GM21381 (cell line): Measurements from ENCODE around the gene REEP6.

Source experiments
- ATAC-seq: cut with Tn5 transposase; IDR thresholded peaks from one replicate; pipeline ENCODE4 v1.9.1; 2021; ENCODE audit warnings: mild to moderate bottlenecking, moderate library complexity; ENCODE audit not compliant: unreplicated experiment

REEP6 gene

DNA sequence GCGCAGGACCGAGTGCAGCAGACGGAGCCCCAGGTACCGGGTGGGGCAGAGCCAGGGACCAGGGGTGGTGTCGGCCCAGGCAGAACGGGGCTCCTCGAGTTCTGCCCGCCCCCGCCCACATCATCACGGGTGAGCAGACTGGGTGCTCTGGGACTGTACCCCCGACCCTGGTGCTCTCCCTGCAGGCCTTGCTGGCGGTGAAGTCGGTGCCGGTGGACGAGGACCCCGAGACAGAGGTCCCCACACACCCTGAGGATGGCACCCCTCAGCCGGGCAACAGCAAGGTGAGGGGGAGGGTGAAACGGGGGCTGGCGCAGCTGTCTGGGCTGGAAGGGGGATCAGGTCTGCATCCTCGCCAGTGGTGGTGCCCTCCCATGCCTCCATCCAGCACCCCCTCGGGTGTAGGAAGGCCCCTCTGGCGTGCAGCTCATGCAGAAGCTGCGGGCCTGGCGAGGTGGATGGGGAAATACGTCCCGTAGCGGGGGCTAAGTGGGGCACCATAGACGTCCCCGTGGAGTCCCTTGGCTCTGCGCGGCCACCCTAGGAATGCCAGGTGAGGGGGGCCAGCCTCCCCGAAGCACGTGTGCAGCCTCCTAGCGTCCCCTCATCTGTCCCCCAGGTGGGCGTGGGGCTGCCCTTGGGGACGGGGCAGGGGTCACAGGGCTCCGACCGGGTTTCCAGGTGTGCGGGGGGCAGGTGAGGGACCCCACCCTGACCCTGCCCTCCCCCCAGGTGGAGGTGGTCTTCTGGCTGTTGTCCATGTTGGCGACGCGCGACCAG is 34.7 kb upstream of the REEP6 start:
- no peak for ATAC-seq

DNA sequence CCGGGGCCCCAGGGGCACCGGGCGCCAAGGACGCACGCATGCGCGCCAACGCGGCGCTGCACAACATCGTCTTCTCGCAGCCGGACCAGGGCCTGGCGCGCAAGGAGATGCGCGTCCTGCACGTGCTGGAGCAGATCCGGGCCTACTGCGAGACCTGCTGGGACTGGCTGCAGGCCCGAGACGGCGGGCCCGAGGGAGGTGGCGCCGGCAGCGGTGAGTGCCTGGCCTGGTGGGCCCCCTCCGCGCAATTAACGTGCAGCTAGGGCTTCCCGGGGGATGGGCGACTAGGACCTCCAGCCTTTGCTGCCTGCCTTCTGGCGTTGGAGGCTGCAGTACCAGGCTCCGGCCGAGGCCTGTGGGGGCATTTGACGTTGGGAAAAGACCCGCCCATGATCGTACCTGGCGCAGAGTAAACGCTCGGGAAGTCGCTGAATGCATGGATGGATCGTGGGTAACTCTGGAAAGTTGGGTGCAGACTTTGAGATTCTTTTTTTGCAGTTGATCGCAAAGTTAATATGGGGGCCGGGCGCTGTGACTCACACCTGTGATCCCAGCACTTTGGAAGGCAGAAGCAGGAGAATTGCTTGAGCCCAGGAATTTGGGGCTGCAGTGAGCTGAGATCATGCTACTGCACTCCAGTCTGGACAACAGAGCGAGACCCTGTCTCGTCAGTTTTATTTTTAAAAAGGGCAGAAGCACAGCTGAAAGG is 33.8 kb upstream of the REEP6 start:
- no peak for ATAC-seq

DNA sequence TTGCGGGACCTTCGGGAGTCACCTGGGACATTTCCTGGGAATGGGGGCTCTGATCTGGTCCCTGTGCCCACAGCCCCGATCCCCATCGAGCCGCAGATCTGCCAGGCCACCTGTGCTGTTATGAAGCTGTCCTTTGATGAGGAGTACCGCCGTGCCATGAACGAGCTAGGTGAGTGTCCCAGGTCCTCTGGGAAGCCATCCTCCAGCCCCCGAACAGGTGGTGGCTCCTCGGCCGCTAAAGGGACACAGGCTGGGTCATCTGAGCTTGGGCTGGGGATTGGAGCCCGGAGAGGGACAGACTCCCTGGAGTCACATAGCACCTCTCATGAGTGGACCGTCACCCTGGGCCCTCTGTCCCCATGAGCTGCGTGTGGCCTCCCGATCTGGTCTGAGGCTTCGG is 33.1 kb upstream of the REEP6 start:
- ATAC-seq: no peak

DNA sequence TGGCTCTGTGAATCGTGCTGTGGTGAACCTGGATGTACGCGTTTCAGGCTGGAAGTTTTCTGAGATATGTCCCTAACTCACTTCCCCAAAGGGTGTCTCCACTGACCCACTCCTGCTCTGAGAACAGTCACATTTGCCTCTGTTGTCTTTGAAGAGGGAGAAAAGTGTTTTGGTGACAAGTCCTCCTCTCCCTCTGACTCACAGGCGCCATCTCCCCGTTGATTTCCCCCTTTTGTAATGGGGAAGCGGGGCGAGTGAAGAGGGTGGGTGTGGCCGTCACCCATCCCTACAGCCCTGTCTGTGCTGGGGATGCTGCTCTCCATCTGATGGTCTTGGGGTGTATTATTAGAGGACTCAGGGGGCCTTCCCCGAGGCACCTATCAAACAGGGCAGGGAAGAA is 31.5 kb upstream of the REEP6 start:
- no peak for ATAC-seq

DNA sequence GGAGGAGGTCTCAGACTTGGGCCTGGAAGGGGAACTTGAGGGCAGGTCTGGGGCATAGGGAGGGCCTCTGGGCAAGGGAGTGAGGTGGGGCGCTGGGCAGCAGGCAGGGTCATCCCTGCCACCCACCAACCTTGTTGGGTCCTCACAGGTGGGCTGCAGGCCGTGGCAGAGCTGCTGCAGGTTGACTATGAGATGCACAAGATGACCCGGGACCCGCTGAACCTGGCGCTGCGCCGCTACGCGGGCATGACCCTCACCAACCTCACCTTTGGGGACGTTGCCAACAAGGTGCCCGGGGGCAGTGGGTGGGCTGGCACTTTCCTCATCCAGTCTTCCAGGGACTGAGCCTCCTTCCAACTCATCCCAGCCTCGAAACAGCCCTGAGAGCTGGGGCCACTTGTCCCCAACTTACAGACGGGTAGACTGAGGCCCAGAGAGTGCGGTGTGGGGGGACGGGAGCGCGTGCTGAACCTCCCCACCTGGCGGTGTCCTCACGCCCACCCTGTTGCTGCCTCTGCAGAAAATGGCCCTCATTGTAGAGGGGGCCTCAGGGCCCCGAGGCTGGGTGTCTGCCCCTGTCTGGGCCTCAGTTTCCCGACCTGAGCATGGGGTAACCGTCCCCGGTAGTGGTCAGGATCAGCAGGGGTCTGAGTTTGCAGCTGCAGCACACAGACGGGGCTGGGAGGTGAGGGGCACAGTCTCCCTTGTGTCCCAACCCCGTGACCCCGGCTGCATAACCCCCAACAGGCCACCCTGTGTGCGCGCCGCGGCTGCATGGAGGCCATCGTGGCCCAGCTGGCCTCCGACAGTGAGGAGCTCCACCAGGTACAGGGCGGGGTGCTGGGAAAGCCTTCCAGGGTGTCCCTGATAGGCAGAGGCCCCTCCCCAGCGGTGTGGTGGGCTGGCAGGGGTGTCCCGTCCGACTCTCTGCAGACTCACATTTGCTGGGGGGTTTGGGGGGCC is 30.7 kb upstream of the REEP6 start:
- no peak for ATAC-seq

DNA sequence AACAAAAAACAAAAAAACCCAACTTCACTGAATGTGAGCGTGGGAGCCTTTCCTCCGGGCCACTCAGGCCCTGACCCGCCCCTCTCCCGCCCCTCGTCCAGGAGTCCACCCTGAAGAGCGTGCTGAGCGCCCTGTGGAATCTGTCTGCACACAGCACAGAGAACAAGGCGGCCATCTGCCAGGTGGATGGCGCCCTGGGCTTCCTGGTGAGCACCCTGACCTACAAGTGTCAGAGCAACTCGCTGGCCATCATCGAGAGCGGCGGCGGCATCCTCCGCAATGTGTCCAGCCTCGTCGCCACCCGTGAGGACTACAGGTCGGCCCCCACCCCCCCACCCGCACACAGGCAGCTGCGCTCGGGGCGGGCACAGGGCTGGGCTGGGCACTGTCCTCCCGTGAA is 29.1 kb upstream of the REEP6 start:
- ATAC-seq: no peak

DNA sequence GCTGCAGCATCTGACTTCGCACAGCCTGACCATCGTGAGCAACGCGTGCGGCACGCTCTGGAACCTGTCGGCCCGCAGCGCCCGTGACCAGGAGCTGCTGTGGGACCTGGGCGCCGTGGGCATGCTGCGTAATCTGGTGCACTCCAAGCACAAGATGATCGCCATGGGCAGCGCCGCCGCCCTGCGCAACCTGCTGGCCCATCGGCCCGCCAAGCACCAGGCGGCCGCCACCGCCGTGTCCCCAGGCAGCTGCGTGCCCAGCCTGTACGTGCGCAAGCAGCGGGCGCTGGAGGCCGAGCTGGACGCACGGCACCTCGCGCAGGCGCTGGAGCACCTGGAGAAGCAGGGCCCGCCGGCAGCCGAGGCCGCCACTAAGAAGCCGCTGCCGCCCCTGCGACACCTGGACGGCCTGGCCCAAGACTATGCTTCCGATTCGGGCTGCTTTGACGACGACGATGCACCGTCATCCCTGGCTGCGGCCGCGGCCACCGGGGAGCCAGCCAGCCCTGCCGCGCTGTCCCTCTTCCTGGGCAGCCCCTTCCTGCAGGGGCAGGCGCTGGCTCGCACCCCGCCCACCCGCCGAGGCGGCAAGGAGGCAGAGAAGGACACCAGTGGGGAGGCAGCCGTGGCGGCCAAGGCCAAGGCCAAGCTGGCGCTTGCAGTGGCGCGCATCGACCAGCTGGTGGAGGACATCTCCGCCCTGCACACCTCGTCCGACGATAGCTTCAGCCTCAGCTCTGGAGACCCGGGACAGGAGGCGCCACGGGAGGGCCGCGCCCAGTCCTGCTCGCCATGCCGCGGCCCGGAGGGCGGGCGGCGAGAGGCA is 25.6 kb upstream of the REEP6 start:
- no peak for ATAC-seq

DNA sequence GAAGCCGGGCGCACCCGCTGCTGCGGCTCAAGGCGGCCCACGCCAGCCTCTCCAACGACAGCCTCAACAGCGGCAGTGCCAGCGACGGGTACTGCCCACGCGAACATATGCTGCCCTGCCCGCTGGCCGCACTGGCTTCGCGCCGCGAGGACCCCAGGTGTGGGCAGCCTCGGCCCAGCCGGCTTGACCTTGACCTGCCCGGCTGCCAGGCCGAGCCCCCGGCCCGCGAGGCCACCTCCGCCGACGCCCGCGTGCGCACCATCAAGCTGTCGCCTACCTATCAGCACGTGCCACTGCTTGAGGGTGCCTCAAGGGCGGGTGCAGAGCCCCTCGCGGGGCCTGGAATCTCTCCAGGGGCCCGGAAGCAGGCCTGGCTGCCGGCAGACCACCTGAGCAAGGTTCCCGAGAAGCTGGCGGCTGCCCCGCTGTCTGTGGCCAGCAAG is 24.9 kb upstream of the REEP6 start:
- ATAC-seq: no peak

DNA sequence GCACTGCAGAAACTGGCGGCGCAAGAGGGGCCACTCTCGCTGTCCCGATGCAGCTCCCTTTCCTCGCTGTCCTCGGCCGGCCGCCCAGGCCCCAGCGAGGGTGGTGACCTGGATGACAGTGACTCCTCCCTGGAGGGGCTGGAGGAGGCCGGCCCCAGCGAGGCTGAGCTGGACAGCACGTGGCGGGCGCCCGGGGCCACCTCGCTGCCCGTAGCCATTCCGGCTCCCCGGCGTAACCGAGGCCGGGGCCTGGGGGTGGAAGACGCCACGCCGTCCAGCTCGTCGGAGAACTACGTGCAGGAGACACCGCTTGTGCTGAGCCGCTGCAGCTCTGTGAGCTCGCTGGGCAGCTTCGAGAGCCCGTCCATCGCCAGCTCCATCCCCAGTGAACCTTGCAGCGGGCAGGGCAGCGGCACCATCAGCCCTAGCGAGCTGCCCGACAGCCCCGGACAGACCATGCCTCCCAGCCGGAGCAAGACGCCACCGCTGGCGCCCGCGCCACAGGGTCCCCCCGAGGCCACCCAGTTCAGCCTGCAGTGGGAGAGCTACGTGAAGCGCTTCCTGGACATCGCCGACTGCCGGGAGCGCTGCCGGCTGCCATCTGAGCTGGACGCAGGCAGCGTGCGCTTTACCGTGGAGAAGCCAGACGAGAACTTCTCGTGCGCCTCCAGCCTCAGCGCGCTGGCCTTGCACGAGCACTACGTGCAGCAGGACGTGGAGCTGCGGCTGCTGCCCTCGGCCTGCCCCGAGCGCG is 24.3 kb upstream of the REEP6 start:
- ATAC-seq: no peak

DNA sequence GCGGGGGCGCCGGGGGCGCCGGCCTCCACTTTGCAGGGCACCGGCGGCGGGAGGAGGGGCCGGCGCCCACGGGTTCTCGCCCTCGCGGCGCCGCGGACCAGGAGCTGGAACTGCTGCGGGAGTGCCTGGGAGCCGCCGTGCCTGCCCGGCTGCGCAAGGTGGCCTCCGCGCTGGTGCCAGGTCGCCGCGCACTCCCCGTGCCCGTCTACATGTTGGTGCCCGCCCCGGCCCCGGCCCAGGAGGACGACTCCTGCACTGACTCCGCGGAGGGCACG is 23.8 kb upstream of the REEP6 start:
- ATAC-seq: no peak

DNA sequence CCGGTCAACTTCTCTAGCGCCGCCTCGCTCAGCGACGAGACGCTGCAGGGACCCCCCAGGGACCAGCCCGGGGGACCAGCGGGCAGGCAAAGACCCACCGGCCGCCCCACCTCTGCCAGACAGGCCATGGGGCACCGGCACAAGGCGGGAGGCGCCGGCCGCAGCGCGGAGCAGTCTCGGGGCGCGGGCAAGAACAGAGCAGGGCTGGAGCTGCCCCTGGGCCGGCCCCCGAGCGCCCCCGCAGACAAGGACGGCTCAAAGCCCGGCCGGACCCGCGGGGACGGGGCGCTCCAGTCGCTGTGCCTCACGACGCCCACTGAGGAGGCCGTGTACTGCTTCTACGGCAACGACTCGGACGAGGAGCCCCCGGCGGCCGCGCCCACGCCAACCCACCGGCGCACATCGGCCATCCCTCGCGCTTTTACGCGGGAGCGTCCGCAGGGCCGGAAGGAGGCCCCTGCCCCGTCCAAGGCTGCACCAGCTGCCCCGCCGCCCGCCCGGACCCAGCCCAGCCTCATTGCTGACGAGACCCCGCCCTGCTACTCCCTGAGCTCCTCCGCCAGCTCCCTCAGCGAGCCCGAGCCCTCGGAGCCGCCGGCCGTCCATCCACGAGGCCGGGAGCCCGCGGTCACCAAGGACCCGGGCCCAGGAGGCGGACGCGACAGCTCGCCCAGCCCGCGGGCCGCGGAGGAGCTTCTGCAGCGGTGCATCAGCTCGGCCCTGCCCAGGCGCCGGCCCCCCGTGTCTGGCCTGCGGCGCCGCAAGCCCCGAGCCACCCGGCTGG is 23.3 kb upstream of the REEP6 start:
- no peak for ATAC-seq

DNA sequence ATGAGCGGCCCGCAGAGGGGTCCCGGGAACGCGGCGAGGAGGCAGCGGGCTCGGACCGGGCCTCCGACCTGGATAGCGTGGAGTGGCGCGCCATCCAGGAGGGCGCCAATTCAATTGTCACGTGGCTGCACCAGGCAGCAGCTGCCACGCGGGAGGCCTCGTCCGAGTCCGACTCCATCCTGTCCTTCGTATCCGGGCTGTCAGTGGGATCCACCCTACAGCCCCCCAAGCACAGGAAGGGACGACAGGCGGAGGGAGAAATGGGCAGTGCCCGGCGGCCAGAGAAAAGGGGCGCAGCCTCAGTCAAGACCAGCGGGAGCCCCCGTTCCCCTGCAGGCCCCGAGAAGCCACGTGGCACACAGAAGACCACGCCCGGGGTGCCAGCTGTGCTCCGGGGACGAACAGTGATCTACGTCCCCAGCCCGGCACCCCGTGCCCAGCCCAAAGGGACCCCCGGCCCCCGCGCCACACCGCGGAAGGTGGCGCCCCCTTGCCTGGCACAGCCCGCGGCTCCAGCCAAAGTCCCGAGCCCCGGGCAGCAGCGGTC is 22.6 kb upstream of the REEP6 start:
- ATAC-seq: no peak

DNA sequence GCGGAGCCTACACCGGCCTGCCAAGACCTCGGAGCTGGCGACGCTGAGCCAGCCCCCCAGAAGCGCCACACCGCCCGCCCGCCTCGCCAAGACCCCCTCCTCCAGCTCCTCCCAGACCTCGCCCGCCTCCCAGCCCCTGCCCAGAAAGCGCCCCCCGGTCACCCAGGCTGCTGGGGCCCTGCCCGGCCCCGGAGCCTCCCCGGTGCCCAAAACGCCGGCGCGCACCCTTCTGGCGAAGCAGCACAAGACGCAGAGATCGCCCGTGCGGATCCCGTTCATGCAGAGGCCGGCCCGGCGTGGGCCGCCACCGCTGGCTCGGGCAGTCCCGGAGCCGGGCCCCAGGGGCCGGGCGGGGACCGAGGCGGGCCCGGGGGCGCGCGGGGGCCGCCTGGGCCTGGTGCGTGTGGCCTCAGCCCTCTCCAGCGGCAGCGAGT is 22.1 kb upstream of the REEP6 start:
- no peak for ATAC-seq

DNA sequence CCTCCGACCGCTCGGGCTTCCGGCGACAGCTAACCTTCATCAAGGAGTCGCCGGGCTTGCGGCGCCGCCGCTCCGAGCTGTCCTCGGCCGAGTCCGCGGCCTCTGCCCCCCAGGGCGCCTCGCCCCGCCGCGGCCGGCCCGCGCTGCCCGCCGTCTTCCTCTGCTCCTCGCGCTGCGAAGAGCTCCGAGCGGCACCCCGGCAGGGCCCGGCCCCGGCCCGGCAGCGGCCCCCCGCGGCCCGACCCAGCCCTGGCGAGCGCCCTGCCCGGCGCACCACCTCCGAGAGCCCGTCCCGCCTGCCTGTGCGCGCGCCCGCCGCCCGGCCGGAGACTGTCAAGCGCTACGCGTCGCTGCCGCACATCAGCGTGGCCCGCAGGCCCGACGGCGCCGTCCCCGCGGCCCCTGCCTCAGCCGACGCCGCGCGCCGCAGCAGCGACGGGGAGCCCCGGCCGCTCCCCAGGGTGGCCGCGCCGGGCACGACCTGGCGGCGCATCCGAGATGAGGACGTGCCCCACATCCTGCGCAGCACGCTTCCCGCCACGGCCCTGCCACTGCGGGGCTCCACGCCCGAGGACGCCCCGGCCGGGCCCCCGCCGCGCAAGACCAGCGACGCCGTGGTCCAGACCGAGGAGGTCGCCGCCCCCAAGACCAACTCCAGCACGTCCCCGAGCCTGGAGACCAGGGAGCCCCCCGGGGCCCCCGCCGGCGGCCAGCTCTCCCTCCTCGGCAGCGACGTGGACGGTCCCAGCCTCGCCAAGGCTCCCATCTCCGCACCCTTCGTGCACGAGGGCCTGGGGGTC is 21.5 kb upstream of the REEP6 start:
- ATAC-seq: no peak

DNA sequence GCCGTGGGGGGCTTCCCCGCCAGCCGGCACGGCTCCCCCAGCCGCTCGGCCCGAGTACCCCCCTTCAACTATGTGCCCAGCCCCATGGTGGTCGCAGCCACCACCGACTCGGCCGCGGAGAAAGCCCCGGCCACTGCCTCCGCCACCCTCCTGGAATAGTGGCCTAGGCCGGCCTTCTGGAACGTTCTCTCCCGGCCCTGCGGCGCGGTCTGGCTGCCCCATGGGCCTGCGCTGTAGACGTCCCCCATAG is 21.0 kb upstream of the REEP6 start:
- no peak for ATAC-seq

DNA sequence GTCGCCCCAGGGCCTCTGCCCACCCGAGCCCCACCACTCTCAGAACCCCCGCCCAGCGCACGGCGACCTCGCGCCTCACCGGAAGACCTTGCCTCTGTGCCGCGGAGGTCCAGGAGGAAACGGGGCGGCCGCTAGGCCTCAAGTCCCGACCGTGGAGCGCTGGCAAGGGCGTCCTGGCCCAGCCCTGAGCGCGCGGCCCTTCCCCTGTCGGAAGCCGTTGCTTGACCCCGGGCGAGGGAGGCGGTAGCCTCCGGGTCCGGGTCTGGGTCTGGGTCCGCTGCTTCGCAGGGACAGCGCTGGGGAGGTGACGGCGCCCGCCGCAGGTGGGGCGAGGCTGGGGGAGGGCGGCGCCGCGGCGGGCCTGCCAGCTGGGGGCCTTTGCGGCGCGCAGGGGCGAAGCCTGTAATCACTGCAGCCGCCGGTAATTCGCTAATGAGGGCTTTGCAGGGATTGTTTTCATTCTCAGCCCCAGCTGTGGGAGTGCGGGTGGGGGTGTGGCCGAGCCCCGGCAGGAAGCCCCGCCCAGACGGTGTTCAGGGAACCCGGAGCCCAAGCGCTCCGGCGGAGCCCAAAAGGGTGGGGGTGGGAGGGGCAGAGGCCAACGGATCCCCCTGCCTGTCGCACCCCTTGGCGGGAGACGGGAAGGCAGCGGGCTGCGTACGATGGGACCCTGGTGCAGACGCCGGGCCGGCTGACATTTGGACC is 20.5 kb upstream of the REEP6 start:
- ATAC-seq: no peak

DNA sequence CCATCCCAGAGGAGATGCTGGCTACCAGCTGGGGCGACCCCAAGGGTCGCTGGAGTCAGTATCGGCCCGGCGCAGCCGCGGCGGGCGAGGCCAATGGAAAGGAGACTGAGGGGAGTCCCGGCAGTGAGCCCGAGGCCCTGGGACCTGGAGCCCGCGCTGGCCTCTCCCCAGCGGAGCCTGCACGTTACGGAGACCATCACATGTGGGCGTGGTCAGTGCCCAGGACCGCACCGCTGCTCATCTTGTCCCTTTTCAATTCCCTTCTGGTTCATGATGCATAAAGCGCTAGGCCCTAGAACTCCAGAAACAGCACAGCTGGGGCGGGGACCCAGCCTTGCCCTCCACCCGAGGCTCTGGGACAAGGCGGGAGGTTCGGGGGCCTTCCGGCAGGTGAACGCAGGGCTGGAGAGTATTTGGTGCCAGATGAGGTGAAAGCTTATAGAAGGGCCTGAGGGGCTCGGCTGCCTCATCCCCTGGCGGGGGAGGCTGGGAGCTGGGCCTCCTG is 19.9 kb upstream of the REEP6 start:
- ATAC-seq: no peak
